NCI-H146 (cell line): ENCODE data around the gene CAPN13.

Experiments
- DNase-seq: peaks from one replicate; lab custom pipeline; 2025; lab: John Stamatoyannopoulos, UW

The CAPN13 gene

DNA sequence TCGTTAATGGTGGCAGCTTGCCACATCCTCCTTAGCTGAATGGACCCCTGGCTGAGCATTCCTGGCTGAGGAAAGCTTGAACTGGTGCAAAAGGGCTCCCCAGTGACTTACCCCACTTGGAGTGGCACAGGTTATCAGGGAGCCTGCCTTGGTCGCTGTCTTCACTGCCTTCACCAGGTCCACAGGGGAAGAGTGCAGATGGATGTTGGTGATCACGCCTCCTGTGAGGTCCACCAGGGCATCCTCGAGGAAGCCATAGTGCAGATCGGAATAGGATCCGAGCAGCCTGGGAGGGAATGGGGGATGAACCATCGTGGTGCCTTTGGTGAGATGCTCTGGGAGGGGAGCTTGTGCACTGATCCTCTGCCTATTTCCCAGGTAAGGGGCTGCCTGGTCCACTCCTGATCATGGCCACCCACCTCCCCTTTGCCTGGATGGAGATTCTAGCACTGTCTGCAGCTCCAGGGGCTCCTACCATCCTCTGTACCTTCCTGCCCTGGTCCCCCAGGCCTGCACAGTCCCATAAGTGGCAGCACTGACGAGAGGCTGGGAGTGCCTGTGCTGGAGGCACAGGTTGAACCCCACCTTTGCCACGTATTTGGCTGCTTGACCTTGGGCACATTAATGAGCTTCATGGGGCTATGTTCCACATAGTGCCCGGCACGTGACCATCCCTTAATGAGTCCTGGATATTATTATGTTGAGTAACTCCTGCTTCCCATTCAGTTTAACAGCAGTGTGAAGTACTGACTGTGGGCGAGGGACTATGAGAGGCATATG lies 43.0 kb downstream of the CAPN13 start:
- DNase-seq = no peak

DNA sequence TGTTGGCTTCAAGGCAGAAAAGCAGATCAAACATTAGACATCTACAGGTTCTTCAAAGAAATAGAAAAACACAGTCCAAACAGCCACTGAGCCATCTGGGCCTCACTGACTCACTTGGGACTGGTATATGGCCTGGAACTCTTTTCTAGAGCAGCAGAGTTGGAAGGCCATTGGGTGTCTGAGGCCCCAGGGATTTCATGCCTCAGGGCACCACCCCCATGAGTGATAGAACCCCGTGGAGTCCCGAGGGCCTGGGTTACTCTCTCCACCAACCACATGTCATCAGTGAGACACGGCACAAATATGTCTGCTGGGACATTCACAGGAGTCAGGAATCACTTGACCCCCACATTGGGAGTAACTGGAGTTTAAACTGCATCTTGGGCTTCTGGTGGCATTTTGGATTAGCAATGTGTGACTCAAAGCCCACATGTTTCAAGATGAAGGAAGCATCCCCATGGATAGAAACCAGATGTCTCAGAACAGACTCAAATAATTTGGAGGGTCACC lies 44.0 kb downstream of the CAPN13 start:
- no peak for DNase-seq

DNA sequence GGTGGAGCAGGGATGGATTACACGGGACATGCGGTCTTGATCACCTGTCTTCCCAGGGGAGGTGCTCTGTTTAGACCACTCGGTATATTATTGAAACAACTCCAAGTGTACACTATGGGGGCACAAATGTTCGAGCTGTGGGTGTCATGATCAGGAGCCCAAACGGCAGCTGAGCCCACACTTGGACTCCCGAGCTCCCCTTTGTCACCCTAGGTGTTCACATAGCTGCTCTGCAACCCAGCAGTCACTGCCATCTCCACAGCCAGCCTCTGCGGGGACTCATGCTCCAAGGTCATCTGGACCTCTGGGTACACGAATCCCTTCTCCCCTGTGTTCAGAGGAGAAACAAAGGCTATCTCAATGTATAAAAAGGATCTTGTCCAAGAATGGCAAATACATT lies 46.0 kb downstream of the CAPN13 start:
- DNase-seq = no peak

DNA sequence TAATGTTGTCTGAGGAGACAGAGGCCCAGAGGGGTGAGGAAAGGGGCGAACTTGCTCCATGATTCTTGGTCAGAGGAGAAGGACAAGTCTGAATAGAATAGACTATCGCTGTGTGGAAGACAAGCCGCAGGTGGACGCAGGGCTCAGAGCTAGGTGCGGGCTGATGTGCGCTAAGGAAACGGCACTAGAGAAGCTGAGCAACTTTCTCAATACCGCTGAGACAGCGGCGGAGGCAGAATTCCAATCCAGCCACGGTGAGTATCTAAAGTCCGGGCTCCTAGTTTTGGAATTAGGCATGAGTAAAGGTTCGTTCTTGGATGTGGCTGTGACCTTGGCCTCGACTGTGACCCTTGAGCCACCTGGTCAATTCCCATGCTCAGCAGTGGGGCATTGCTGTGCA lies 47.8 kb downstream of the CAPN13 start:
- no peak for DNase-seq

DNA sequence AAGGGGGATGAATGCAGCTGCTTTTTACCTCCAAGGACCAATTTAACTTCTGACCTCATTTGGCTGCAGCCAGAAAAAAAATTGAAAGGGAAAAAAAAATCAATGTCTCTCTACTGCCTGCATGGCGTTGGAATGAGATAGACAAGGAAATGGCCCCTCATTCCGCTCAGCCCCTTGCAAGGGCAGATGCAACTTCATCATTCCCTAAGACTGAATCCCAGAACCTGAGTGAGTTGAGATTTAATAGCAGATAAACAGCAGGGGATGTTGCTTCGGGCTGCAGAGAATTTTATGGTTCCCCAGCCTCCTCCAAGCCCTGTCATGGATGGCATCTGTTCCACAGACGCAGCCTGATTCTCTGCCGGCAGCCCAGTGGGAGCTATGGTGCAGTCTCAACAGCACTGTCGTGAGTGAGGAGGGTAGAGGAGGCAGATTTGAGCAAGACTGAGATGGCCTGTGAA lies 49.0 kb downstream of the CAPN13 start:
- DNase-seq = no peak

DNA sequence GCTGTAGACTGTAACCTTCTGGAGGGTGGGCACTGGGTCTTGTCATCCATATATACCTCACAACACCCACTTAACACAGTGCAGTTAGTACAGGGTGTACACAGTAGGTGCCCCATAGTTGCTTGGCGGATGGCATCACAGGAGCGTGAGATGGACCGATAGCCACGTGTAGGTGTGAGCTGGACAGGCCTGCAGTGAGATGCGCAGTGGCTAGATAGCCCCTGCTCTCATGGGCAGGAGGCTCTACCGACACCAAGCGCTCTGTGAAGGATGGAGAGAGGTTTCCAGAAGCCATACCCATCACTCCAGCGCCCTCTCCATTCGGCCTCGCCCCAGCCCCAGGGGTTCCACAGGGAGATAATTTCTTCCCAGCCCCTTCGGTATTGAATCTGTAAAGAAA lies 49.5 kb downstream of the CAPN13 start:
- no peak for DNase-seq

DNA sequence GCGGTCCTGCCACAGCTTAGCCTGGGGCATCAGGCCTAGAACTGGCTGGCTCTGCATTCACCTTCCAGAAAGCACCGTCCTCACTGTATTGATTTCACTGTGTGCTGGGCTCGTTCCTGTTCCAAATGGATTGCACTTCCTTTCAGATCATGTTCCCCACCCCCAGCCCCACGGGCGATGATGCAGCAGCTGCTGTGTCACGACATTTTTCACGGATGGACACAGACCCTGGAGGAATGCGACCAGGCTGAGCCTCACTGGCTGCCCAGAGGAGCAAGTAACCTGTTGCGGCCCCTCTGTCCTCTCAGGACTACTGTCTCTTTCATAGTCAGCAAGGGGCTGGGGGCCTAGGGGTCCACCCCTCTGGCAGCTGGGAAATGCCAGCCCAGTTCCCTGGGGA lies 50.3 kb downstream of the CAPN13 start:
- no peak for DNase-seq

DNA sequence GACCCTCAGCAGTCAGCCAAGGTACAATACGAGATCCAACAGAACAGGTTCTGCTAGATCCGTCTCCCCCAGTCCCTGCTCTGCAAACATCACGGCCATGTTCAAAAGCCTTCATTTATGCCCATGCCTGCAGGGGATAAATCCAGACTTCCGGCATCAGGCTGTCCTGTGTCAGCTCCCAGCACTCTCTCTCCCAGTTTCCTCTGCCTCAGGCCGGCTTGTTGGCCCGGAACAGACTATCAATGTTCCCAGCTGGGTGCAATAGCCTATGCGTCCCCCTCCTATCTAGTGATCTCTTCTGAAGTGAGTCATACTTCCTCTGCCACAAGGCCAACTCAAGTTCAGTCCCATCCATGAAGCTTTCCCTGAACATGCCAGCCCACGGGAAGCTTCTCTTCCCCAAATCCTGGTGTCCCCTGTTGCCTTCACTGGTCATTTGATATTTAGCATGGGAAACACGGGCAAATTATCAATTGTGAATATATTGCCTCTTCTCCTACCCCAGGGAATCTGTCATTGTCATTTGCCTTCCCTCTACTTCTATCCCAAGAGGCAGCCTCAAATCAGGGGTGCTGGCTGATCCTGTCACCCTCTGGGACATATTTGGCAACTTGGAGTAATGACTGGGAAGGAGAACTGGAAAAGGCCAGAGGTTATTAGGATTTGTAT lies 51.1 kb downstream of the CAPN13 start:
- peak; percentile 80 for DNase-seq

DNA sequence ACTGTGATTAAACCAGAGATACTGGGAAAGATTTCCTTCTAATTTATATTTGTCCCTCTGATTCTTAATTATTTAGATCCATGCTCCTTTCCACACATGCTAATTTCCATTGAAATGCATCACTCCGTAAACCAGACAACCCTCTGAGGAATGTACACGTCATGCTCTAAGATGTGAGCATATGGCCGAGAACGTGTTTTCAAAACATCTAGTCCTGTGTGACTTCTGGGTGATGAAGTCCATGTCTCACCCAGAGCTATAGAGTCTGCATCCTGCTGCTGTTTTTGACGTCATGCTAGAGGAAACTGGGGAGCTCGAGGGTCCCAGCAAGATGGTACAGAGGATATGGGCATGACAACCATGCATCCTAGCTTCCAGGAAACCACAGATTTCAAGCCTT lies 53.6 kb downstream of the CAPN13 start:
- DNase-seq = no peak

DNA sequence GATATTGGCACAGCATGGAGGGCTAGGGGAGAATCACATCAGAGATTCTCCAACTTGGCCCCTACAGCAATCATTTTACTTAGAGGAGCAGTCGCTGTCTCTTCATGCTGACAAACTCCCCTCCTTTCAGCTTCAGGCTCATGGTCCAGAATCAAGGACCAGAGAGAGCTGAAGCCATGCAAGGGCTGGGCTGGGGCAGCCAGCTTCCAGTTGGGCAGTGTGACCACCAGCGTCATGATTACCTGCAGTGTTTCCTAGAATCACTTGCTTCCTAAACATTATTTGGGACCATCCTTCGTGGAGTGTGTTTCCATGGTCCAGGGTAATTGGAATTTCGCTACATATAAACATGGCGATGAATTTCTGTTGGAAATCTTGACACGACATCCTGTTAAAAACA lies 54.4 kb downstream of the CAPN13 start:
- no peak for DNase-seq

DNA sequence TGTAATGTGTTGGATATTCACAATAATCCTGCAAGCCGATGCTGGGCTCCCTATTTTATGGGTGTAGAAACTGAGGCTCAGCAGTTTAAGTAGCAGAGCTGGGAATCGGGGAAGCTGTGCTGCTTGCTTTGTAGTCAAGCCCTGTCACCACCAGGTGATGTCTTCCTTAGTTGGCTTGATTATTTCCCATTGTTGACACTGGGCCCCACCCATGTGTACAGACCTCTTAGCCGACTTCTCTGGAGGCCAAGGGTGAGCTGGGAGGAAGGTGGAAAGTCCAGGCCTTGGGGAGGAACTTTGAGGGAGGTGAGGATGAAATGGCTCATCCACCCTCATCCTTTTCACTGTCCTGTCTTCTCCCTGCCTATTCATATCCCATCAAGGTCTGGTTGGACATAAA lies 60.0 kb downstream of the CAPN13 start:
- peak; percentile 46 for DNase-seq

DNA sequence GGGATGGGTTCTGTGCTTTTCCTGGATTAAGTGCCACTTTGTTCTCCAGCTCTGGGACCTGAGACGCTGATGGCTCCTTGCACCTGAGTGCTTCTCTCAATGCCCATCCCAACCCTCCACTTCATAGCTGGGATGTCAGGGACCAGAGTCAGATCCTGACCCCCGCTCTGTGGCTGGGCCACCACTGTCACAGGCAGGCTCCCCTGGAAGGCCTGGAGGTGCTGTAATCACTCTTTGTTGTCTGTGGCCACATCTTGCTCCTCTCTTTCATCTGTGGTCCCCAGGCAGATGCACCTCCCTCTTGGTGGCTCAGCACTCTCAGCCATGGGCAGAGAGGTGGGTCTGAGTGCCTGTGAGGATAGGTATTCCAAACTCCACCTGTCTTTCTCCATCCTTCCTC lies 62.4 kb downstream of the CAPN13 start:
- DNase-seq = no peak

DNA sequence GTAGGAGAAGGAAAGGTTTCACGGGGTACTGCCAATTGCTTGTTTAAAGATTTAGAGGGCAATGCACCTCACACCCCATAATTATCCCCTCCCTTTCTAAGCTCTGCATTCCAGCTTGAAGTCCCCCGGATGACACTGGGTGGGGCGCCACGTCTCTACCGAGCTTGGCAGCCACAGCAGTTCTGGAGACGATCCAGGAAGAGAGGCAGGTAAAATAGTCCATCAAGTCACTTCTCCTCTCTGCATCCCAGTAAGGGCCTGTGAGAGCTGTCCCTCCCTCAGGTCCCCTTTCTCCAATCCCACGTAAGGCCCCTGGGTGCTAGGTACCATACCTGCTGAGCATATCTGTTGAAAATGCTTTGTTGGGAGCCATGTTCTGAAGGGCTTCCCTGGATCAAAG lies 65.7 kb downstream of the CAPN13 start:
- no peak for DNase-seq

DNA sequence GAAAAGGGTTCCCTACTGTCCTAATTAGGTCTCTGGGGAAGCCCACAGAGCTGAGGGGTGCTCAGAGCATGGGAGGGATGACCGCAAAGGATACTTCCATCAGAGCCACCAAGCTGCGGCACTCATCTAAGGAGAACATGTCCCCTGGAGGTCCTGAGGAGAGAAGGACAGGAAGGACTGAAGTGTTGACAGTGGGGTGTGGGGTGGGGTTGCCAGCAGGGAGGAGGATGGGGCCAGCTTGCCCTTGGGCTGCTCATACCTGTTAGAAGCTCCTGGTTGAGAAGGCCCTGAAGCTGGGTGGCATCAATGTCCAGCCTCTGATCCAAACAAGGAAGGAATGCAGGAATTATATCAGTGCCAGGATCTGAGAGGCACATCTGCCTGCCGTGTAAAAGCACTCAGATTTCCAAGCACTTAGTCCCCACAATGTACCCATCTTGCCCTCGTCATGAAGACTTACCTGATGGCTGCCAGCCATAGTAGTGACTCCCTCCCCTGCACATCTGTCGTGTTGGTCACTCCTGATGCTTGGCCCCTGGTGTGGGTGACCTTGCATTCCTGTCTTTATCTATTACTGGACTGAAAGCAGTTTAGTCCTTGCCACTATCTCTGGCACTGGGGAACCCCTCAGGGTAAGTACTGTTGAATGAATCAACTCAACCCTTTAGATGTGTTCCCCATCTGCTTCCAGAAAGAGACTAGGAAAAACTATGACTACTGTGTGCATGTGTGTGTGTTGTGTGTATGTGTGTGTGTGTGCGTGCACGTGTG lies 68.9 kb downstream of the CAPN13 start:
- no peak for DNase-seq

DNA sequence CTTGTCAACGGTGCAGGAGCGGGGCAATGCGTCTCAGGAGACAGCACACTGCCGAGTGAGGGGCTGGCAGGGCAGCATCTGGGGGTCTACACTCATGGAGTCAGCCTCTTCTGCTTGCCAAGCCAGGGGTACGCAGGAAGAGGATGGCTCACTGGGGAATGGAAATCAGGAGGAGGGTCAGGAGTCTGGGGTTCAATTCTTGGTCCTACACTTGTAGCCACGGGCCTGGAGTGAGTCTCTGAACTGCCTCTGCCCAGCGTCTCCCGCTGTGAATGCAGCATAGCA lies 70.0 kb downstream of the CAPN13 start:
- DNase-seq = no peak

DNA sequence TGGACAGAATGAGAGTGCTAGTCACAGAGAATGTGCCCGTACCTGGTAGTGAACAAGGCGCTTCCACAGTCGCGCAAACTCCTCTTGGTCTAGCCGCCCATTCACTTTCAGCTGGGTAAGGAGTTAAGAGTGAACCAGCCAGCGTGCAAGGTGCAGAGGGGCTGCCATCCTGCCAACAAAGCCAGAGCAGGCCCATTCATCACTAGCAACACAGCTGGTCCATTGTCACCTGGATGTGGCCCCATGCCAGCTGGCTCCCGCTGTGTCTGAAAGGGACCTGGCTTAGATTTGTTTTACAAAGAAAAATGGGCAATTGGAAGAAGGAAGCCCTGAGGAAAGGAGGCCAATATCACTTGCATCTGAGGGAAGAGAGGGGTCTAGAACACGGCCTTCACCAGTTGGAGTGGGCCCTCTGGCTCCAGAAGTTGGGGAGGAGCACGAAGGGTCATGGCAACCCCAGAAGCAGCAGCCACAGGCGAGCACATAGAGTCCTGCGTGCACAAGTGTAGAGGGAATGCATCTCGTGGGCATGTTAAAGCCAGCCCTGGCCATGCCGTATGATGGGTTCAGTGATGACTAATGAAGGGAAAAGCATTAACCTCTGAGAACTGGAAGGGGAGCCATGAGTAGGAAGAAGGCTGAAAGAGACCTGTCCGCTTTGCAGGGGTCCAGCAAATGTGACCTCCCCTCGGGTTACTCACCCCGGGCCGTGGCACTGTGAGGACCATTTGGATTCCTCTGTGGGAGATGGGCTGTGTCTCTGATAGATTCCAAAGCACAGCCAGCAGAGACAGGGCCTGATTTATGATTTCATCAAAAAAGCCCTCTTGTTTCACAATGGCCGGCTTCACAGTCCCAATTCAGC lies 70.6 kb downstream of the CAPN13 start:
- peak; percentile 95 for DNase-seq

DNA sequence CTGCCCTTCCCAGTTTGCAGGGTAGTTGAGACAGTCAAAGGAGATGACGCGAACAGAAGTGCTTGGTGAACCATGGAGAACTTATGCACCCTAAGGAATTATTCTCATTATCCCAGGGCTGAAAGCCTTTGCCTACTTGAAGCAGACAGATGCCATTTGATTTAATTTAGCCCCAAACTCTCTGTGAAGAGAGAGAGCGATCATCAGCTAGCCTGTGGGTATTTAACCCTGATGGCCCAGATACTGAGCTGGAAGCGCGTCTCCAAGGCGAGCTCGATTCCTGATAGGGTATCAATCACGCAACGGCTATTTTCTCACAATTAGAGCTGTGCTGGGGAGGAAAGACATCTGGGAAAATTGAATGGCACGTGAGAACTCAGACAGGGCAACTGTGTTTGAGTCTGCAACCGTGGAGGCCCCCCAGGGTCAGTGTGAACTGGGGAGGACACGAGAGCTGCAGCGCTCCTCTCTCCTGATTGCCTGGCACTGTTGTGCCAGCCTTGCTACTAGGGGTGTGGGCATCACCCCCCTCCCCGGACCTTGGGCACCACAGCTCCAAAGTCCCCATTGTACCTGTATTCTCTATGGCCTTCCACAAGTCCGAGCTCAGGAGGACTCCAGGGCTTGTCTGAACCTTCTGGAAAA lies 73.2 kb downstream of the CAPN13 start:
- DNase-seq = no peak

DNA sequence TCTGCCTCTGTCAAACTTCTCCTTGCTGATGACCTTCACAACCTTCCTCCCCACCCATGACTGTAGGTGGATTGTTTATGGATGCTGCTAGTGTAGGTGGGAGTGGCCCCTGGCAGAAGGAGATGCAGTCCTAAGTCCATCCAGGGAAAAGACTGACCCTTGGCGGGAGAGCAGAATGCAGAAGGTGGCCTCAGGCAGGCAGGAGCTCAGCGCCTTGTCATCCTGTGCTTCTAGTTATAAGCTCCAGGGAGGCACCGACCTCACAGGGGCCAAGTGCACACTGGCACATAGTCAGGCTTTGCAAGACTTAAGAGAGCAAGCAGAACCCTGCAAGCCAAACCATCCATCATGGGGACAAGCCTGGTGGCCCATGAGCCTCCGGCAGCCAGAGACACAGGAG lies 74.4 kb downstream of the CAPN13 start:
- no peak for DNase-seq

DNA sequence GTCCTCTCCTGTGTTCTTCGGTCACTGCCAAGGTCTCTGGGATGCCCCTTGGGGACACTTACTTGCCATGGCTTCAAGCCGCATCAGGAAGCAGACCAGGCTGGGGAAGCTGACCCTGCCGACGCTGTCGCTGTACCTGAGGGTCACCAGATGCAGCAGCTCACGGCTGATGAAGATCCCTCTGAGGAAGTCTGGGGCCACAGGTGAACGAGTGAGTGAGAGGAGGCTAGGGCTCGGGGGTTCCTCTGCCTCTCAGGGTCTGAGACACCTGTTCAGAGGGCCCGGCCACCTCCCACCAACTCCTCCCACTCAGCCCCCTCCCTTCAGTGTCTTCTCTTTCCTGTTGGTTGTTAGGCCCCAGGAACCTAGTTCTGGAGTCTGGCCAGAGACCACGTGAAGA lies 74.9 kb downstream of the CAPN13 start:
- DNase-seq = no peak

DNA sequence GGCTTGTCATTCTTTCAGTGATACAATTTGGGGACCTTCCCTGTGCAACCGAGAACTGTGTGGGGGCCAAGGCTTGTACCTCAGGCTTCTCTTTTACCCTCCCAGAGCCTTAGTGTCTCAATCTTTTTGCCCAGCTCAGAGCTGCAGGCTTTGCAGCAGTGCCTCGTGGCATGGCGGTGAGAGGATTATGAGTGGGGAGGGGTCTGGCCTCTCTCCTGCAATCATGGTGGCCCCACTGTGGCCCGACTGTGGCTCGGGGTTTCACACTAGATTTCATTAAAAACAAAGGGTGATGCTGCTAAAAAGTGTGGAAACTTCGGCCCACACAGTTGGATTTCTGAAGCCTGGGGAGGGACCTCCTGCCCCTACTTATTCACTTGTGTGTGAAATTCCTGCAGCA lies 75.5 kb downstream of the CAPN13 start:
- DNase-seq = no peak
